Right lobe of liver (tissue), 4 donors: ENCODE results near the gene CCT8.

ENCODE experiments used
- CTCF ChIP-seq, 4 donors: fragments of 200-600 bp in 3 of 4; fragments of 450-650 bp in 1 of 4; IDR thresholded peaks; one replicate each; pipeline versions ENCODE4 v1.5.1 to v1.8.0; 2016 to 2022; ENCODE audit warnings: antibody characterized with exemption in 4 of 4, mild to moderate bottlenecking in 2 of 4
- POLR2A ChIP-seq: fragments of 450-650 bp; IDR thresholded peaks from one replicate; pipeline ENCODE4 v1.6.1; 2017; ENCODE audit warnings: antibody characterized with exemption, mild to moderate bottlenecking
- donor health status: DM: no; HTN: no; CAD: no.
- donor health status: DM: no; HTN: no; CAD: no.
- donor health status: DM: no; HTN: yes; CAD: no.

DNA sequence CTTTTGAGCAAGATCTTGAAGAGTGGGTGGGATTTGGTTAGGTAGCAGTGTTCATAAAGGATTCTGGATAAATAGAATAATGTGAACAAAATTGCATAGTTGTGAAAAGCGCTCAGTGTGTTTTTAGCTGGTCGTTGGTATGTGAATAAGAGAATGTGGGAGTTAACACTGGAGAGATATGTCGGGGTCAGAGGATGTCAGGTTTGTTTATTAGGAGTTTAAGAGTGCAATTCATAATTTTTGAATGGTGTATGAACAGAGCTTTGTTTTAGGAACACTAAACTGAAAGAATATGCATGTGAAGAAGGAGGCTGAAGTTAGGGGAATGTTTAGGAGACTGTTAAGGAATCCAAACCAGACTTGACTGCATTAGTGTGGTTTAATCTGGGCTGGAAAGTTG, 39.6 kb downstream of the CCT8 start:
- TF ChIP-seq POLR2A, result no peak
- TF ChIP-seq CTCF (IDR thresholded peaks at IDR 0.05), result no peak
